GM12865 (cell line): ENCODE data around the gene HOXB9.

Experiments used
- DNase-seq: peaks from one replicate; pipeline ENCODE4 v3.0.0; 2010; ENCODE audit warnings: low read depth
- H3K4me3 ChIP-seq: 2 replicates; pipeline ENCODE4 v1.5.1; 2011; ENCODE audit warnings: mild to moderate bottlenecking, low read depth, low read length, control low read depth
- CTCF ChIP-seq: IDR thresholded peaks from 2 replicates; pipeline ENCODE4 v1.5.1; 2011; ENCODE audit warnings: low read length, control low read depth, low read depth, inconsistent platforms; ENCODE audit not compliant: insufficient read depth; ENCODE audit errors: missing control alignments

HOXB9 gene

DNA sequence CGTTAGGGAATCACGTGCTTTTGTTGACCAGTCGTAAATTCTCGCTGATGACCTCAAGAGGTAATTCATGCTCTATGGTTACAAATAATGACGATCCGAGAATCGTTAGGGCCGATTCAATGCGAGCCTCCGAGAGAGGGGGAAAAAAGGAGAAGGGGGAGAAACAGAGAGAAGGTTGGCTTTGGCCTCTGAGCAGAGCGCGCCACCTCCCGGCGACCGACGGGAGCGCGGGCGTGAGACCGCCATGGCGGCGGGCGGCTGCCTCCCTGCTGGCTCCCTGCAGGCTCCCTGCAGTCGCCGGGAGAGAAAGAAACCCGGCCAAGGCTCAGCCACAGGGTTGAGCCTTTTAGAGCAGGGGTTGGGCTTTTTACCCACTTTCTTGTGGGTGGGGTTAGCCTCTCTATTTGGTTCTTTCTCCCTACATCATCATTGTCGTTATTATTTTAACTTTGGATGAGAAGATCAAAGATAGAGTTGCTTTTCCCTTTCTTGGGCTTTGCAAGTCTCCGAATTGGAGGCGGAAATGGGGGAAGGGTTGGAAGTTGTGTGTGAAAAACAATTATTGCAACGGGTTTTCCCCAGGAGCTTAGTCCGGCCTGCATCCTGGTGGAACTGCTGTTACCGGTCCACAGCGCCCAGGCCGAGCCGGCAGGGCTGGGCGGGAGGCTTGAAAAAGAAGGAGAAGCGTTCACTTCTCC lies 32.2 kb downstream of the HOXB9 start:
- DNase-seq, result peak; percentile 78
- peak; percentile 96 for TF ChIP-seq CTCF
- peak overlapping the region; percentile 44 for H3K4me3 ChIP-seq

DNA sequence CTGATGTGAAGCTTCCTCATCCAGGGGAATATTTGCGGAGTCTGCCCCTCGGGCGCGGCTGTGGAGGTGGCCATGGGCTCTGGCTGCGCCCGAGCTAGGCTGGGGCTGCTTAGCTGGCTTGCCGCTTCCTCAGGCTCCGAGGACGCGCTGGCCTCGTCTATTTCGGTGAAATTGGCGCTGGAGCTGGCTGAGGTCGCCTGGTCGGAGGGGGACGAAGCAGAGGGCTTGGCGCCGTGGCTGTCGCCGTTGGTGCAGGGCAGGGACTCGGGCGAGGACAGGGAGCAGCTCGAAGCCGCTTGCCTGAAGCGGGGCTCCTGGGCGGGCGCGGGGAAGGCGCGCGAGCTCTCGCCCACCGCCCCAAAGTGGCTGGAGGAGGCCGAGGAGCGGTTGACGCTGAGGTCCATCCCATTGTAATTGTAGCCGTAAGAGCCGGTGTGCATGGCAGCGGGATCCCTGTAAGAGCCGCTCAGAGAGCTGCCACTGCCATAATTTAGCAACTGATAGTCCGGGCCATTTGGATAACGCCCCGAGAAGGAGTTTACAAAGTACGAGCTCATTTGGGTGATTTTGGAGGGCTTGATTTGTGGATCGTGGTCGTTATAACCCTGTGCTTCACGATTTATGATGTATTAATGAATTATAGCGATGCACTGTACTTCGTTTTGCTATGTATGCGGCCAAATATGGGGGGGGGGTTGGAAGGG lies 32.9 kb downstream of the HOXB9 start, which contains the start of gene HOXB5:
HOXB5 (minus strand) TSS at position 654 of the 704 bp plus-strand sequence; CDS start at position 557, 97 bp downstream.
- H3K4me3 ChIP-seq, result peak within 1 kb of the TSS; percentile 44
- no peak for TF ChIP-seq CTCF
- DNase-seq, result no peak

DNA sequence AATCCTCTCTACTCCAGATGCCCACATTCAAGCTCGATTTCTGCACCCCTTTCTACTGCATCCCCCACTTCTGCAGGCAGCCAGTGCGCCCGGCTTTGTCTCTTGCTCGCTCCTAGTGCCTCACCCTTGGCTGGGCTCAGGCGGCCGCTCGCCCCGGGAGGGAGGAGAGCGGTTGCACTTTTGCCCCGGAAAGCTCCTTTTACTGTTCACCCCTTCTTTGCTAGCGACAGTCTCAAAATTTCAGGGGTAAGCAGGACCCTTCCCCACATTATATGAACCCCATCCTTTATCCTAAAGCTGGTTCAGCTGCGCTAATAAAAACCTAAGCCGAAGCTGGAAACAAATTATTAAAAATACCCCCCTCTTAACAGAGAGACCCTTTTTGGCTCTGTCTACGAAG lies 33.6 kb downstream of the HOXB9 start:
- no peak for TF ChIP-seq CTCF
- H3K4me3 ChIP-seq, result no peak overlapping the region; the same call in 1 of the 2 replicates
- DNase-seq, result no peak

DNA sequence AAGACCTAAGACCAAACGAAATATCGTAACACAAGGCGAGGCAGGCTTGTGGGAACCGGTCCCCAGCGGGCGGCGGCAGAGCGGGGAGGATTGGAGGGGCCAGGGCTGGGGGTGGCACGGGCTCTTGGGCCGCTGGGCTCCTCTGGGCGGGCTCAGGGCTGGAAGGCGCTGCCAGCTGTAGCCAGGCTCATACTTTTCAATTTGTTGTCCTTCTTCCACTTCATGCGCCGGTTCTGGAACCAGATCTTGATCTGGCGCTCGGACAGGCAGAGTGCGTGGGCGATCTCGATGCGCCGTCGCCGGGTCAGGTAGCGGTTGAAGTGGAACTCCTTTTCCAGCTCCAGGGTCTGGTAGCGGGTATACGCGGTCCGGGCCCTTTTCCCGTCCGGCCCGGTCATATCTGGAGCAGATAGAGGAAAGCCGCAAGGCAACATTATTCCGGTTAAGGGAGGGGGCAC lies 34.1 kb downstream of the HOXB9 start:
- no peak for DNase-seq
- no peak for TF ChIP-seq CTCF
- no peak overlapping the region for H3K4me3 ChIP-seq

DNA sequence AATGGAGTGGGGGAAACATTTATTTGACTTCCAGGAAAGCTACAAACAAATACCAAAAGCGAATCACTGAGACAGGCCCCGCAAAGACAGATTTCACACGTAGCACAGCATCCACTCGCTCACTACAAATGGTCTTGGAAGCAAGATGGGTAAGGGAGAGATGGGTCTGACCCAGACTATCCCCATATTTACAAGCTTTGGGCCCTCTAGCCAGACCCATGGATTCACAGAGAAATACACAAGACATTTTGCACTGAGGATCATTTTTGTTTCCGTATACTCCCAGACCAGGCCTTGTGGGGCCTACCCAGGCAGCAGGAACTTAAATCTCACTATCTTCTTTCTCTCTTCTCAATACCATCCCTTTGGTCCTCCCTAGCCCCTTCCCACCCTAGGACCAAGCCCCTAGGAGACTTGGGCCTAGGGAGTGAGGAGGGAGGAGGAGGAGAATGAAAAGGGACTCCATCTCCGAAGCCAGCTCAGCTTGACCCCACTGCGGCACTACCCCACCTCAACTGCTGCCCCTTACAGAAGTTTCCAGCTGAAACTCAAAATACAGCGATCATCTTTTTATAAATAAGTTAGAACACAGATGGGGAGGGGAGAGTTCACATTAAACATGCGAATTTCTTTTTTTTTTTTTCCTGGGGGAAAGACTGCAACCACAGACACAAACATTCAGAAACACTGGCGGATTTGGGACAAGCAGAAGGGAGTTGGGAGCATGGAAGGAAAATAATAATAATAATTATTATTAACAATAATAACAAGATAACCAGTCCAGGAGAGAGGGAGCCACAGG lies 34.7 kb downstream of the HOXB9 start:
- H3K4me3 ChIP-seq, result no peak overlapping the region
- no peak for DNase-seq
- TF ChIP-seq CTCF, result no peak

DNA sequence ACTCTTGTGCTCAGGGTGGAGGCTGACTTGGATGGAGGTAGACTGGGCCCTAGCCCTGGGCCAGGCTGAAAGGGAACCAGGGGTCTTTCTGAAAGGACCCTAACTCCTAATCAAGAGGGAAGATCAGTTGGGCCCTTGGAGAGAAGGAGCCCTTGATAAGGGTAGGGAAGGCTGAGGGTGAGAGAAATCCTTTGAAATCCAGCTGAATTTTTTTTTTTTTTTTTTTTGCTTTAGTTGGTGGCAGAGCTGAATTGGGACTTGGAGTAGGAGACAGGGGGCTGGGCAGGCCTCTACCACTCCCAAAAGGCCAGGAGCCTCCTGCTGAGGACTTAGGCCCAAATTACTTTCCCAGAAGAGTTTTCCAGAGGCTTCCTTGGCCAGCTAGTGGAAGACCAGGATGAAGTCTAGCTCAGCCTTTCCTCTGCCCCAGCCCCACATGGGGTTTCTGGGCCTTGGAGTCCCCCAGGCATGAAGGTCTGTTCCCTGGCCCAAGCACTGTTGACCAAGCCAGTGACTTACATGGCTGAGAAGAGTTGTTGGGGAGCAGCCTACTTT lies 35.5 kb downstream of the HOXB9 start:
- DNase-seq, result no peak
- no peak for TF ChIP-seq CTCF
- no peak overlapping the region for H3K4me3 ChIP-seq
